Left forelimb (tissue), 1 donor: Measurements from ENCODE around the gene ETFA.
"Not testable (repeated sequence)": the region's sequence is repeated elsewhere in the genome, so short reads cannot be mapped to it uniquely, and the experiment has no call there.

Experiments used
- DNase-seq: peaks from one replicate; pipeline ENCODE4 v3.0.0-alpha.2; 2018; ENCODE audit warnings: low spot score

The ETFA gene

DNA sequence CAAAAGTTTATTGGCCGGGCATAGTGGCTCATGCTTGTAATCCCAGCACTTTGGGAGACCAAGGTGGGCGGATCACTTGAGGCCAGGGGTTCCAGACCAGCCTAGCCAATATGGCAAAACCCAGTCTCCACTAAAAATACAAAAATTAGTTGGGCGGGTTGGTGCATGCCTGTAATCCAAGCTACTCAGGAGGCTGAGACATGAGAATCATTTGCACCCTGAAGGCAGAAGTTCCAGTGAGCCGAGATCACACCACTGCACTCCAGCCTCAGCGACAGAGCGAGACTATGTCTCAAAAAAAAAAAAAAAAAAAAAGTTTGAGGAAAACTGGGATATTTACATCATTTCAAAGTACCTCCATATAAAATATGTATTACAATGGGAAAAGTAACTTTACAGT, 40.4 kb downstream of the ETFA start:
- no peak for DNase-seq

DNA sequence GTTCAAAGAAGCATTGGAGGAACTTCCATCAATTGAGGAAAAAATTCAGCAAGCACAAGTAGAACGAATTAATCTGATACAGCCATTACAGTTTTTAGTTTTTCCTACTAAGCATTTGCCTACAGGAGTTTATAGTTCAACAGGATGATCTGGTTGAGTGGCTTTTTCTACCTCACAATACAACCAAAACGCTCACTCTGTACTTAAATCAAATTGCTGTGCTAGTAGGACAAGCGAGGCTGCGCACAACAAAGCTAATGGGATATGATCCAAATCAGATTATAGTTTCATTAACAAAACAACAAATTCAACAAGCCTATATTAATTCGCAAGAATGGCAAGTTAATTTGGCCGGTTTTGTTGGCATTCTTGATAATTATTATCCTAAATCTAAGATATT, 44.2 kb downstream of the ETFA start:
- no peak for DNase-seq

DNA sequence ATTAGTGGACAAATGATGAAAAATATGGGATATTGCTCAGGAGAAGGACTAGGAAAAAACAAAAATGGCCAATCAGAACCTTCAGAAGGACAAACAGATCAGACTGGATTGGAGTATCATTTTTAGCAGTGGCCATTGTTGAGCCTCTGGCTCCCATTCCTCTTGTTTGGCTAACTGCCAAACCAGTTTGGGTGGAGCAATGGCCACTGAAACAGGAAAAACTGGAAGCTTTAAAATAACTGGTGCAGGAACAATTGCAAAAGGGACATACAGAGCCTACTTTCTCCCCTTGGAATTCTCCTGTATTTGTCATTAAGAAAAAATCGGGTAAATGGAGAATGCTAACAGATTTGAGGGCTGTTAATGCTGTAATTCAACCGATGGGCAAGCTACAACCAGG, 45.5 kb downstream of the ETFA start:
- not testable (repeated sequence) for DNase-seq

DNA sequence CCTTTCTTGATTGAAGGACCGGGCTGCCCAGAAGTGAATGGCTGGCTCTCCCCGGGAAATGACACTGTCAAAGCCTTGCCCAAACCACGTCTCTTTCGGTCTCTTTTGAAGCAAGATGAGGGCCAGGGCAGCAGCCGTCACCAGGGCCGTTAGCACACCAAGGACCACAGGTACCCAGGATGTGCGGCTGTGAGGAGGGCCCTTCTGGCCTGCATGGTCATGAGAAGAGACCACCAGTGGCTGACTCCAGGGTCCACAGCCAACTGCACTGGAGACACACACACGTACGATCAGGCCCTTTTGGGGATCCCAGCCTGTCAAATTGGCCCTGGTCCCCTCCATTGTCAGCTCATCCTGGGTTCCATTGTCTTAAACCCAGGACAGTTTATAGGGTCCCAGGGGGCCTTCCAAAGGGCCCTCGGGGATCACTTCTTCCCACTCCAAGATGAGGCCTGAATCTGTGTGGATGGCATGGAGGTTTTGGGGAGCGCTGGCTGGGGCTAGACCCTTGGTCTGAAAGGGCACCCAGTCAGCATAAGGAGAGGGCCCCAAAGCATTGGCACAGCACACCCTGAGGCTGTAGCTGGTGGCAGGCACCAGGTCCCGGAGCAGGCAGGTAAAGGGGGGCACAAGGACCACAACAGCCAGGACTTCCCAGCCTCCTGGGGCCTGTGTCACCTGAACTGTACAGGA, 50.9 kb downstream of the ETFA start:
- DNase-seq, result no peak

DNA sequence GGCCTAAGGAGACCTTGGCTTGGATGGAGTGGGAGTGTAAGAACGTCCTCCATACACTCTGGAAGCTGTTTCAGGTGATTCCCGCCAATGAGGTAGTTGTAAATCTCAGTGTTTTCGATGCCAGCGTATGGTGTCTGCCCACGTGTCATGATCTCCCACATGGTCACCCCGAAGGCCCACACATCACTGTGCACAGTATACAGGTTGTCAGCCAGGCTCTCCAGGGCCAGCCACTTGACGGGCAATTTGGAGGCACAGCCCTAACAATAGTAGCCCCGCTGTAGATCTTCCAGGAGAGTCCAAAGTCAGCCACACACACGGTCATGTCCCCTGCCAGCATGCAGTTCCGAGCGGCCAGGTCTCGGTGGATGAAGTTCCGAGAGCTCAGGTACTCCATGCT, 51.9 kb downstream of the ETFA start:
- no peak for DNase-seq

DNA sequence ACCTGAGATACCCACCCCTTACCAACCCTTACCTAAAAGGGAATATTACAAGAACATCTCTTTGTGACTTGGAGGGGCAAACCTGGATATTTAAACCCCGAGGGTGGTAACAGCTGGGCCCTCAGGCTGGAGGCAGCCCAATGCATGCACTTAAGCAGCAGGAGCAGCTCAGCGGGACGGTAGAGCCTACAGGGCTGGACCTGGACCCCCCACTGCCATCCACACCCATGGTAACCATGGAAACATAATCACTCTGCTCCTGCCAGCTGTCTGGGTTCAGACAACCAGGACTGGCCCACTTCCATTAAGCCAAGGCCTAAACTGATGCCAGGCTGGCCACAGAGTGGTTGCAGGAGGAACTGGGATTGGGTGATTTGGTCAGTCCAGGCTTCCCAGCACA, 52.8 kb downstream of the ETFA start:
- DNase-seq, result no peak

DNA sequence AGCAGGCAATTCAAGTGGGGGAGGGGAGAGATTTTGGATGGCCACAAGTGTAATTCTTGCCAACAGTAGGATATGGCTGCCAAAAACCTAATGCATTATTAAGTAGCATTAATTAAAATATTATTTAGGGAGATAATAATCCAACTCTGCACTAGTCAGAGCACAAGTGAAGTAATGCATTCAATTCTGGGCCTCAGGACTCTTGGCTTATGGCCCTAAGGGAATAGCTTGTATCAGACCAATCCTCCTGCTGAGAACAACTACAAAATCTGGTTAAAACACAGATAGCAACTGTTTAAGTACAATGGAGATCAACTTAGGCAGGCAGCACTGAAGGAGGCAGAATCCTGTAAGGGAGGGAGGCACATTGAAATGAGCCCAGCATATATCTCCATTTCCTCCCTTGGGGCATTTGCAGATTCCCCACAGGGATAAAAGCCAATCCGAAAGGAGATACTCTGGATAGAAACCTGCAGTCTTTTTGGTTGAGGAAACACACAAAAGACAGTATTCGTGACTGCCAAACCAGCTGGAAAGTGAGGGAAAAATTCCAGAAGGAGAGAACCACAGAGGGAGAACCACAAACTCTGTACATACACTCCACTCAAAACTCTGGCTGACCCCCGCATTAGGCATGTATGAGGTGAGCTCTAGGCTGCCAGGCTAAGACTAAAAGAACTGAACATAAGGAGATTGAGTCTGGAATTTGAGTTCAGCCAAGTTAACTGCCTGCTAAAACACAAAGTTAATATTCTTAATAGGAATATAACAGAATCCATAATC, 57.4 kb downstream of the ETFA start:
- no peak for DNase-seq

DNA sequence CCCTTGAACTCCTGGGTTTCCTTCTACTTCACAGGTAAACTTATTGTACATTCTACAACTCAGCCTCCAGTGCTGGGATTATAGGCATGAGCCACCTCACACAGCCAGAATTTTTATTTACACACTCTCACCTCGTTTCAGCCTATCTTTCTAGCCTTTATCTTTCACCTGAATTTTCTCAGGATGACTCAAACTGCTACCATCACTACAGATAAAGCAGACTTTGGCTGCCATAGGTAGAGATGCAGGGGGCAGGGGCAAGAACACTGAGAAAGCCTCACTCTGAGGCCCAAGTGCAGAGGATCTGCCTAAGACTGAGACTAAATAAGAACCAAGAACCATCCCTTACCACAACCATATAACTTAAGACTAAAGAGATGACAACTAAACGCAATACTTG, 59.0 kb downstream of the ETFA start:
- no peak for DNase-seq

DNA sequence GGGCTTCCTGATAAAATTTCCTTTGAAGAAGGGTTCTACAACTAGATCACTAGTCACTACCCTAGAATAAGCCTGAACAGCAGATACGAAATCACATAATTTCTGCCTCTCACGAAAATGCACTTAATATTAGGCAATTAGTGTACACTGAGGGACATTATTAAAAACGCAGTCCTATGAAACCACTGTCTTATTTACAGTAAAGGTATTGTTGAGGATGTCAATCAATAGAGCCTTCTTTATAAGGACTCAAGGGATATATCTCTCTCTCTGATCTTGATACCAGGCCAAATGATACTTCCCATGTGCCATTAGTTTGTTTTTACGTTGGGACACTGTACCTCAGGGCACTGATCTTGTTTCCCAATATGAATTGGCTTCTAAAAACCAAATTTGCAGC, 59.6 kb downstream of the ETFA start:
- no peak for DNase-seq

DNA sequence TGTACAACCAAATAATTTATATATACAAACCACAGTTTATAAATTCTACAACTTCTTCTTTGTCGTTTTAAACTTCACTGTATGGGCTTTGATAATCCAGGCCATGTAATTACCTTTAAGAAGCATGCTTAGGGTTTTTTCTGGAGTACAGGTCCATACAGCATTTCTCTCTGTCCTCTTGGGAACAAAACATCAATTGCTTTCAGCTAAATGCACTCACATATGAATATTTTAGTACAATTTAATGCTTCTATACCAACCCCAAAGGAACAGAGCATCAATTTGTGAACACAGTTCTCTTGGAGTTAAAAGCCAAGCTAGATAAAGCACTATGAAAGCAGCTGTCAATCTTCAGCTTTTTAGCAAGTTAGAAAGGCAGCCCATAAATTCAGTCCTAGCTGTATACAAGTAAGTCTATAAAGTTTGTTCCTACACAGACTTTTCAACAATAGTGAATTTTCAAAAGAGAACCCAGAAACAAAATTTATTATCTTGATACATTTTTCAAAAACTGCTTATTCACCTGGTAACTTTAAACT, 66.1 kb downstream of the ETFA start:
- DNase-seq, result no peak

DNA sequence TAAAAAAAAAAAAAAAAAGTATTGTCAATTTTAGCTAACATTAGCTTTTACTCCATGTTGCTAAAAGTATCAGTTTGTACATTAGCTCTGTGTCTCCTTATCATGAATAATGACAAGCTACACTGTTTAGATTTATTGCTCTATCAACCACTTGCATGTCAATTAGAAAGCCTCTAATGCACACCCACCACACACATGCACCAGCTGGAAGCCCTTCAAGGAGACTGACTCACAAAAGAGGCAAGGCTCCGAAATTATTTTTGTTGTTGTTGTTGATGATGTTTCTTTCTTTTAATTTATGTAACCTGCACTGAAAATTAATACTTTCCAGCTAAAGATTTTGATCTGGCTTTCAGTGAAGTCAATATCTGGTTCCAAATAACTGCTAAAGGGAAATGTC, 71.5 kb downstream of the ETFA start:
- DNase-seq, result no peak

DNA sequence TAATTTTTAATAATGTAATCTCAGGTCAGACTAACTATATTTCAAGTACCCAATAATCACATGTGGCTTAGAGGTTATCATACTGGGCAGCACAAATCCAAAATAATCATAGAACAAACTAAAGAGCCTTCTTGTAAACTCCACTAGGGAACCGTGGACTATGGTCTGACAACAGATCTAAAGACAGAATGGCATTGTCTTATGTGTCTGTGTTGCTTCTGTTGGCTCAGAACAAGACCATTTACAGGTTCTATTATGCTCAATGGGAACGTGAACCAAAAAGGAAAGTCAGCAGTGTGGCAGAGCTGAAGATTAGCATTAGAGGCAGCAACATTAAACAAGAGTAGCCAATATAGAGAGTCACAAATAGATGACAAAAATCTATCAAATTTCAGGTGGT, 74.9 kb downstream of the ETFA start:
- DNase-seq, result no peak

DNA sequence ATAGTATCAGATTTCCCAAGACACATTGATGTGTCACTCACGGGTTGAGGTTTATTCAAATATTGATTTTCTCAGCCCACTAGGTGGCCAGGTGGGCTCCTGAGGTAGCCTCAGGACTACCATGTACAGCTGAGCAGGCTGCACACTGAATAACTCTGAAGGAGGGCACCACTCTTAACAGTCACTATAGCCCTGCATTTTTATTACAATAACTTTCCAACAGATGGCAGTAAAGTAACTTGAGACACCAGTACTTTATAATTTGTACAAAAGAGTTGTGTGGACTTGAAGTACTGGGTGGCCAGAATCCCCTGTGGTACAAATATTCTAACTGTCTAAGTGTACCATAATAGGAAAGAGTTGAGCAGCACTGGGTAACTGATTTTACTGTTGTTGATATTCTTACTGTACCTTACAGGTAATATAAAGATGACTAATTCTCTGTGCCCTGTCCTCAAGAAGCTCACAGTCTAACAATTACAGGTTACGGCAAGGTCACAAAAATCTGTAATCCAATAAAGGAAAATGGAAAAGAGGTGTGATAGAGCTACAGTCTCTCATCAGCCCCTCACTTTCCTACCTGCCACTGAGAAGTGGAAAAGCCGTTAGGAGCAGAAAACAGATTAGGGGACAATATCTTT, 76.0 kb downstream of the ETFA start:
- no peak for DNase-seq

DNA sequence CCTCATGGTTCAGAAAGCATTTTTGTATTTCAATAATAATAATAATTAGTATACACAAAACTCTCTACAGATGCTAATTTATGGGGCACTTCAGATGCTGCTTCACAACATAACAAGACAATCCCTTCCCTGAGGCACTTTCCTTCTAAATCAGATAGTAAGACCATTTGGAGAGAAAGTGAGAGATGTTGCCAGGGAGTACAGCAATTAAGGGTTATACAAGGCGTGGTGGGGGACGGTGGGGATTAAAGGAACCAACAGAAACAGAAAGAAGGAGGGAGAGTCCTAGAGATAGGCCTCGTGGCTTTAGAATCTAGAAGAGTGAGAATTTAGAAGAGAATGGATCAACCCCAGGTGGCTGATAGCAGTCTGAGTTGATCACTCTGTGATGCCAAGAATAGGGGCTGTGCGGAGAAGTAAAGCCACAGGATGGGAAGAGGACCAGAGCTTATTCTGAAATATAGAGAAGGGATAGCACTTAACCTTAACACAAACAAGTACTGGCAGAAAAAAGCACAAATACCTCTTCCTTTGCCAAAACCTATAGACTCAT, 76.9 kb downstream of the ETFA start:
- no peak for DNase-seq

DNA sequence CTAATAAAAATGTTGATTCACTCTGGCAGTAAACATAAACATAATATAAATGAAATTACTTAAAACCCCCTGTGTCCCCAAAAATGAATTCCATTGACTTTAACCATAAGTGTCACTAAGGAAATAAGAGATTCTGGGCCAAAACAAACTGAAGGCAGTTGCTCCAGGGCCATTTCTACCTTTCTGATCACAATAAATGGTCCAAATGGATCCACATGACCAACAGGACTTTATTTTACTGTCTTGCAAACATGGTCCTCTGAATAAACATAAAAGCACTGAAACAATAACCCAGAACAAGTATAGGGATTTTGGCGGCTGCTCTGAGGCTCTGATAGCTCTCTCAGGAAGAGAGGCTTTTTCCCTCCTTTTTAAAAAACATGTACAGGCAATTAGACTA, 77.3 kb downstream of the ETFA start:
- no peak for DNase-seq

DNA sequence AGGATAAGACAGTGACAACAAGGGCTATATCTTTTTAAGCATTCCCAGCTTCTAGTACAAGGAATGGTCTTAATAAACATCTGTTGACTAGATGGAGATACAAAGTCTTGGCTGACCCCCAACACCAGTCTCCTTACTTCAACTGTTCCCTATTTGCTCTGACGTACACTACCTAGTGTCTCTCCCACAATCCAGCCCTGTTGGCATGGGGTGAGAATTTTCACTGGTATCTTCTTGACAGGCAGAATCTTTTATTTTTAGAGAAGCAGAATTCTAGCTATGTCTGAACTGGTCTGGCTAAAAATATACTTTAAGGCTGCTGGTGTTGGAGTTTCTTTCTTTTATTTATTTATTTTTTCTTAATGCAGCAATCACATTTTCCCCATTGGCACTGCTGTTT, 82.0 kb downstream of the ETFA start:
- DNase-seq, result no peak

DNA sequence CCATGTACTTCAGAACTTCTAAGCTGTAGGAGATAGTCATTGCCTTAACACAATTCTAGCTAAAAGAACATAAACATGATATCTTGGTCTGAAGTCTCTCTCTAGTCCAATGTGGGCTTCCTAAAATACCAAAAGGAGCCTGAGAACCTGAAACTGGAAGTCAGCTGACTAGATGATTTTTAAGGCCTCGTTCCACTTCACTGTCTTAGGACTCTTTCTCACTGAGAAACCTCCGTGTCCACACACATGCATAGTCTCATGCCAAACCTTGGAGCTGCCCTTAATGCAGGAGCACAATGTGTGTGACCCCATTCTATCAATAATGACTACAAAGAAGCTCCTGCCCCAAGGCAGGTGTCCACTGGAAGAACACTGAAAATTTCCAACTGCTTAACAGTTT, 87.7 kb downstream of the ETFA start:
- DNase-seq, result no peak

DNA sequence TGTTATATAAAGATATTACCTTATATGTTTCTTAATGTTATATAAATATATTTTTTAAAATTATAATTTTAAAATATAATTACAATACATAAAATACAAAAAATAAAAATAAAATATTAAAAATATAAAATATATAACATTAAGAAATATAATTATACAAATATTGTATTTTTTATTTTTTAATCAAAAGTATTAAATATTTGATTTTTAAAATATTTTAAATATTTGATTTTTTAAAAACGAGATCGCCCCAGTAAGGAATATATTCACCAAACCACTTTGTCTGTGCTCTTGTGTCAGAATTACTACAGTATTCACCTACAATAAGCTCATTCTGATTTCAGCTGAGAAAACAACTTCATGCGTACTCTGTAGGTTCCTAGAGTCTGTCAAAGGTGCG, 89.1 kb downstream of the ETFA start:
- no peak for DNase-seq

DNA sequence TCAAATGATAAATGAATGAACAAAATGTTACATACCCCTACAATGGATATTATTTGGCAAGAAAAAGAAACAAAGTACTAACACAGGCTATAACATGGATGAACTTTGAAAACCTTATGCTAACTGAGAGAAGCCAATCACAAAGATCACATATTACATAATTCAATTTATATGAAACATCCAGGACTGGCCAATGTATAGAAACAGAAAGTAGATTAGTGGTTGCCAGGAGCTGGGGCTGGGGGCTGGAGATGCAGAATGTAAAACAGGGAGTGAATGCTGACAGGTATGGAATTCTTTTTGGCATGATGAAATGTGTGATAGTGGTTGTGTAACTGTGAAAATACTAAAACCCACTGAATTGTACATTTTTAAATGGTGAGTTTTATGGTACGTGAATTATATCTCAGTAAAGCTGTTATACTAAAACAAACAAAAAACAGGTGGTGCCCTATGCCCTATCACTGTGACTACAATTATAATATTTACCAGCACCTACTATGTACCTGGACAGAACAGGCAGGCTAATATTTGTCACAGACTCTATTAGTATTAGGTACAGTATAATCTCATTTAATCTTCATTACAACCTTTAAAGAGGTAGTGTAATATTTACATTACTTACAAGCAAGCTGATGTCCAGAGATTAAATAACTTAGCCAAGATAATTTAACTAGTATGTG, 90.0 kb downstream of the ETFA start:
- DNase-seq, result no peak

DNA sequence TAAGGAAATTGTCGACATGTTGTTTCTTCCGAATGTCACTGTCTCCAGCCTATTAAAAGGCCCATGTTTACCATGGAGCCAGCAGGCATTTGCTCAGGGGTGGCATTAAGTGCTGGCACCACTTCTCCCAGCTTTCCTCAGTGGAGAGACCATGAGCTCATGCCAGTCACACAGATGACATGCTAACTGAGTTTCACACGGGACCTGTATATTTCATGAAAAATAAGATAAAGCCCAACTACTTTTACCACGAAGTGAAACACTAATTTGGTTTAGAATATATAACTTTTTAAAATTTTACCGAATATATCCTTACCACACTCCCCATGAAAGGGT, 93.4 kb downstream of the ETFA start:
- no peak for DNase-seq

DNA sequence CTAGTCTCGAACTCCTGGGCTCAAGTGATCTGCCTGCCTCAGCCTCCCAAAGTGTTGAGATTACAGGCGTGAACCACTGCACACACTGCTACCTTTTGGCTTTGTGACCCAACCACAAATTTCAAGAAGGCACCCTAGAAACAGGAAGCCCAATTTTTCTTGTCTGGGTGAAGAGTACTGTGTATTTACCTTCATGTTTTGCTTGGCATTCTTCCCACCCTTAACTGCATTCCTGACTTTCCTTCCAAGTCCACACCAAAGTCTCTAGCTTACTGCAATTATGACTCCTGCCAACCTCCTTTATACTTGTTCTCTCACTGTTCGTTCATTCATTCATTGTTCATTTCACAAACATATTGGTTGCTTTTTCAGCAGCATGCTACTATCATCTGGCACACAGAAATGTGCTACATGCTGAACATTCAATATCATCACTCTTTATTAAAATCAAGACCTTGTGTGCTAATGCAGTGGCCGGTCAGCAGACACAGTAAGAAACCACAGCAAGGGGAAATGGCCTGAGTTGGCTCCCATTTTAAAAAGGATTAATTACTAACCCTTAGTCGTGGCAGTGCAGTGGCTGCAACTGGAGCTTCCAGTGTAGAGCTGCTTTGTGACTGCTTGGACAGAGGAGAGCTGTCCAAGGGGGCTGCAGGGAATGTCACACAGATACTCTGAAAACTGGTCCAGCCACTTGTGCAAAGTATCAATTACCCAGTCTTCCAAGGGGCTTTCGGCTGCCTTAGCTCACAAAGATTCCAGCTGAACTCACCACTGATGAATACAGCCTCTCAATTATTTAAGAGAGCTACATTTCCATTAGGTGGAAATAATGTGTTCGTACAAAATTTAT, 94.0 kb downstream of the ETFA start:
- no peak for DNase-seq
